Naive B cell (primary cell): ENCODE results near the gene OR2V1. TPM values are rescaled to one million over a fixed set of nuclear protein-coding genes. Genes with fewer than 3 reads are reported as not detected.
"Not testable (repeated sequence)": the region's sequence is repeated elsewhere in the genome, so short reads cannot be mapped to it uniquely, and the experiment has no call there.

Experiments
- ATAC-seq, 2 donors: fragments of 150-1000 bp; cut with Tn5 transposase; 2 replicates each; pipeline ENCODE4 v1.10.0; 2021; ENCODE audit warnings: low read depth in 2 of 2, mild to moderate bottlenecking in 2 of 2, moderate library complexity in 2 of 2
- DNase-seq: peaks from one replicate; pipeline ENCODE4 v3.0.0; 2022
- H3K27ac Mint-ChIP-seq, 6 donors: one replicate each; pipeline ENCODE4 v1.8.0; 2020 to 2022; ENCODE audit warnings: mild to moderate bottlenecking in 6 of 6, mixed read lengths in 6 of 6, moderate library complexity in 5 of 6, inconsistent platforms in 2 of 6
- H3K27me3 Mint-ChIP-seq, 3 donors: one replicate each; pipeline ENCODE4 v1.8.0; 2021 to 2022; ENCODE audit warnings: mixed read lengths in 3 of 3, mild to moderate bottlenecking in 1 of 3
- H3K36me3 Mint-ChIP-seq, 2 donors: one replicate each; pipeline ENCODE4 v1.8.0; 2020 to 2022; ENCODE audit warnings: mixed read lengths in 2 of 2, inconsistent platforms in 1 of 2, mild to moderate bottlenecking in 1 of 2
- H3K4me1 Mint-ChIP-seq, 3 donors: one replicate each; pipeline ENCODE4 v1.8.0; 2020 to 2022; ENCODE audit warnings: mixed read lengths in 3 of 3, inconsistent platforms in 1 of 3, mild to moderate bottlenecking in 1 of 3, moderate library complexity in 1 of 3
- H3K4me3 Mint-ChIP-seq, 8 donors: one replicate each; pipeline ENCODE4 v1.8.0; 2020 to 2022; ENCODE audit warnings: mild to moderate bottlenecking in 8 of 8, mixed read lengths in 8 of 8, moderate library complexity in 8 of 8, inconsistent platforms in 2 of 8
- H3K9me3 Mint-ChIP-seq, 7 donors: one replicate each; pipeline ENCODE4 v1.8.0; 2020 to 2022; ENCODE audit warnings: mixed read lengths in 7 of 7, mild to moderate bottlenecking in 5 of 7, inconsistent platforms in 2 of 7, moderate library complexity in 1 of 7
- polyA plus RNA-seq, 6 donors: library from polyadenylated mRNA; unstranded; fragments of 300-500 nt; fragmentation: Illumina TruSeq; gene quantifications; one replicate each; pipeline ENCODE4 v1.2.3, GENCODE V29; 2021; ENCODE audit warnings: low read depth in 6 of 6

OR2V1 gene
- polyA plus RNA-seq, 6 donors from 2014 or later, result not detected

DNA sequence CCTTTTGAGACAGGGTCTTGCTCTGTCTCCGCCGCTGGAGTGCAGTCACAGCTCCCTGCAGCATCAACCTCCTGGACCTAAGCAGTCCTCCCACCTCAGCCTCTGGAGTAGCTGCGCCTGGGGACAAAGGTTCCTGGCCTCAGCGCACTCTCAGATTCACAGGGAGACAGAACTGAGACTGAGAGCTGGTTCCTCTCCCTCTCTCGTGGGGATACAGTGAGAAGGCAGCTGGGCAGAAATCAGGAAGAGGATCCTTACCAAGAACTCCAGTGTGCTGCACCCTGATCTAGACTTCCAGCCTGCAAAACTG, 26.8 kb downstream of the OR2V1 start:
- H3K36me3 Mint-ChIP-seq, ATAC-seq, DNase-seq: not testable (repeated sequence)
- H3K27me3 Mint-ChIP-seq, result peaks cover 50 to 64% (median 63%) of the 10 kb centered on the region in 3 donors
- peak overlapping the region in 4 of 6 donors; percentile 19 to 94 (median 86) for H3K27ac Mint-ChIP-seq
- peaks cover 15 to 27% (median 20%) of the 10 kb centered on the region in 3 donors for H3K4me1 Mint-ChIP-seq
- H3K9me3 Mint-ChIP-seq, result peaks cover 0 to 13% (median 5%) of the 10 kb centered on the region in 7 donors
- peak overlapping the region; percentile 66 to 86 (median 76) for H3K4me3 Mint-ChIP-seq

DNA sequence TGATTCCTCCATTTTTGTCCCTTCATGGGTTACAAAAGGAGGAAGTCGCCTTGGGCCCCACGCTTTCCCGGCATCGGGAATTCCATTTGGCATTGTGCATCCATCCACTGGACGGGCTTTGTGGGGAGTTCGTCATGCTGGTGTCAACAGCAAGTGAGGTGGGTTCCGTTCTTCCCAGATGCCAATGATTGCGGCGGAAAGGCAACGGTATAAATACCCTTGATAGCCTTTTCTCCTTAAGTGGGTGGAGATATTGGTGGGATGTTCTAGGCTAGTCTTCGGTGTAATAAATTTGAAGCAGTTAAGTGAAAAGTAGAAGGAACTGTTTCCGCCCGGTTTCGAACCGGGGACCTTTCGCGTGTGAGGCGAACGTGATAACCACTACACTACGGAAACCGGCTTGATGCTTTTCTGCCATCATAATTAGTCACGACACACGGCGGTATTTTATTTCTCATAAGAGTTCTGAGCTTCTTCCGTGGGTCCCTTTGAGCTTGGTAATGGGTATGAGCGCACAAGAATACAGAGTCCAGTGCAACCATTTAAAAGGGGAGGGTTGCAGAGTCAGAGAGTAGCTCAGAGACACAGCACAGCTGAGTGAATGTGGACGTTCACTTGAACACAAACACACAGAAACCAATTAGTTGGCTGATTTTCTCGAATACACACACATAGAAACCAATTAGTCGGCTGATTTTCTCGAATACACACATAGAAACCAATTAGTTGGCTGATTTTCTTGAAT, 28.9 kb downstream of the OR2V1 start:
- peaks cover 0 to 13% (median 5%) of the 10 kb centered on the region in 7 donors for H3K9me3 Mint-ChIP-seq
- DNase-seq, H3K36me3 Mint-ChIP-seq, H3K4me3 Mint-ChIP-seq, H3K27ac Mint-ChIP-seq, ATAC-seq: not testable (repeated sequence)
- H3K27me3 Mint-ChIP-seq, result peaks cover 33 to 50% (median 44%) of the 10 kb centered on the region in 3 donors
- peaks cover 15 to 27% (median 20%) of the 10 kb centered on the region in 3 donors for H3K4me1 Mint-ChIP-seq

DNA sequence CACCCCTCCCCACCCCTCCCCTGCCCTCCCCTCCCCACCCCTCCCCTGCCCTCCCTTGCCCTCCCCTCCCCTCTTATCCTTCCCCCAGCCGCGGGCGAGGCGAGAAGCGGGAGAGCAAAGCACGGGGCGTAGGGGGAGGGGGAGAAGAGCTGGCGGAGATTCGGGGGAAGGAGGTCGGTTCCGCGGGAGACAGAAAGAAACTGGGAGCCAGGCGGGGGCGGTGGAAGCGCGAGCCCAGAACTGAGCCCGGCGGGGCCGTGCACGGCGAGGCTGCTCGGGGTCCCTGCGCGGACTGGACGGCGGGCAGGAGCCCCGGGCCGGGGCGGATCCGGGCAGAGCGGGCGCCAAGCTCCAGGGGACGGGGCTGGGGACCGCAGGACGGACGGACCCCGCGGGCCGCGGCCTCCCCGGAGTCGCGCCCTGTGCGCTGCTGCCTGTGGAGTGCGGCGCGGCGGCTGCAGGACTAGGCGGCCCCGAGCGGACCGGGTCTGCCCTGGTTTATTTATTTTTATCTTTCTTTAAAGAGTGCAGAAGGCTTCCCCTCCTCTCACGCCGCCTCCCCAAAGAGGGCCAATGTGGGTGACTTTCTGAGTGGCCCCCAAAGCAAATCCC, 29.8 kb downstream of the OR2V1 start:
- Mint-ChIP-seq H3K27me3 (peaks cover 32 to 43% (median 40%) of the 10 kb centered on the region in 3 donors), H3K4me1 (peaks cover 15 to 27% (median 20%) of the 10 kb centered on the region in 3 donors), H3K9me3 (peaks cover 0 to 13% (median 5%) of the 10 kb centered on the region in 7 donors)
- H3K27ac Mint-ChIP-seq, DNase-seq, H3K36me3 Mint-ChIP-seq, H3K4me3 Mint-ChIP-seq, ATAC-seq: not testable (repeated sequence)

DNA sequence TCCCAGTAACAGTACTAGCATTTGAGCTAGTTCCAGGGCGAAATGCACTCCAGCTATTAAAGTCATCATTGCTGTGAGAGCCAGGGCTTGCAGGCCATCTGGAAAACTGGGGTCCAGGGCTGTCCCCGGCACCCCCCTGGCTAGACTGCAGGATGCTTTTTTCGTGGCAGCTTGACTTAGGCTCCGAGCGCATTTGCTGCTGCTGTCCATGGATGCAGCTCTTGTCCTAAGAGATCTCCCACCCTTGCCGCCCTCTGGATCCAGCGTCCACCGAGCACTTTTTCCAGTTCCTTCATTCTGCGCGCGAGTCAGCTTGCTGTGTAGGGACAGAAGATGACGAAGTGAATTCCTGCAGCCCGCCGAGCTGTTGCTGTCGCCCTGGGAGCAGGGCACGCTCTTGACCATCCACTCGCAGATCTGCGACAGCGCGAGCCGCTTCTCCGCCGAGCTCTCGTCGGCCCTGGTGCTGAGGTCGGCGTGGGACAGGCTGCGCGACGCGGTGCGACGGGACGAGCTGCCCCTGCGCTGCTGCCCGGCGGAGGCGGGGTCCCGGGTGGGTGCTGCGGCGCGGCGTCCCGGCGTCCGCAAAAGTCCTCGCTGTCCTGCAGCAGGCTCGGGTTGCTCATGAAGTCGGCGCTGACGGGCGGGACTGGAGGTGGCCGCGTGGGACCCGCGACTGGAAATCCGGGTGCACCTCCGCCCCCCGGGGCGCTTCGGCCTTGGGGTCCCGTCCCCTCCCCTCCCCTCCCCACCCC, 30.7 kb downstream of the OR2V1 start:
- Mint-ChIP-seq H3K36me3 (peaks cover 0 to 7% of the 10 kb centered on the region in 2 donors), H3K9me3 (peaks cover 0 to 13% (median 4%) of the 10 kb centered on the region in 7 donors), H3K4me1 (peaks cover 10 to 19% (median 13%) of the 10 kb centered on the region in 3 donors), H3K27ac (peak overlapping the region in 4 of 6 donors; percentile 41 to 94 (median 74)), H3K4me3 (peak overlapping the region in 5 of 8 donors; percentile 12 to 65 (median 49)), H3K27me3 (peaks cover 24 to 34% (median 31%) of the 10 kb centered on the region in 3 donors)
- DNase-seq, result no peak
- ATAC-seq, result no peak

DNA sequence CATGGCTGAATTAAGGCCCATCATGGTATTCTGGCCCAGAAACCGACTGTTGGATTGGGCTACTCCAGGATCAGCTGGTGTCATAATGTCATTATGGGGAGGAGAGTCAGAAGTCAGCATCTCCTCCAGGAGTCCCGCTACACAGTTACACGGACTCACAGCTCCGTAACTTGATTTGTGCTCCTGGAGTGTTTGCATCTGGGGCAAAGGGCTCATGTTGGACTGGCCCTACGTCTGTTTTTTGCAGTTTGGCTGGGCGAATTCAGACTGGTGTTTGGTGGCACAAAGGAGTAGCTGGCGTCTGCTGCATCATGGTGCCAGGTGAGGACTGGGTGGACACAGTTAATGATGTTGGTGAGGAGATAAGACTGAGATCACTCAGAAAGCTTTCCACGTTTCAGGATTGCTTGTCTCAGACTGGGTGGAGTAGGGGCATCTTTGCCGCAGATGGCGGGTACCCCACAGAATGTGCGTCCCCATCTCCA, 31.3 kb downstream of the OR2V1 start:
- Mint-ChIP-seq H3K36me3 (peaks cover 0 to 7% of the 10 kb centered on the region in 2 donors), H3K4me1 (peaks cover 10 to 15% (median 12%) of the 10 kb centered on the region in 3 donors)

DNA sequence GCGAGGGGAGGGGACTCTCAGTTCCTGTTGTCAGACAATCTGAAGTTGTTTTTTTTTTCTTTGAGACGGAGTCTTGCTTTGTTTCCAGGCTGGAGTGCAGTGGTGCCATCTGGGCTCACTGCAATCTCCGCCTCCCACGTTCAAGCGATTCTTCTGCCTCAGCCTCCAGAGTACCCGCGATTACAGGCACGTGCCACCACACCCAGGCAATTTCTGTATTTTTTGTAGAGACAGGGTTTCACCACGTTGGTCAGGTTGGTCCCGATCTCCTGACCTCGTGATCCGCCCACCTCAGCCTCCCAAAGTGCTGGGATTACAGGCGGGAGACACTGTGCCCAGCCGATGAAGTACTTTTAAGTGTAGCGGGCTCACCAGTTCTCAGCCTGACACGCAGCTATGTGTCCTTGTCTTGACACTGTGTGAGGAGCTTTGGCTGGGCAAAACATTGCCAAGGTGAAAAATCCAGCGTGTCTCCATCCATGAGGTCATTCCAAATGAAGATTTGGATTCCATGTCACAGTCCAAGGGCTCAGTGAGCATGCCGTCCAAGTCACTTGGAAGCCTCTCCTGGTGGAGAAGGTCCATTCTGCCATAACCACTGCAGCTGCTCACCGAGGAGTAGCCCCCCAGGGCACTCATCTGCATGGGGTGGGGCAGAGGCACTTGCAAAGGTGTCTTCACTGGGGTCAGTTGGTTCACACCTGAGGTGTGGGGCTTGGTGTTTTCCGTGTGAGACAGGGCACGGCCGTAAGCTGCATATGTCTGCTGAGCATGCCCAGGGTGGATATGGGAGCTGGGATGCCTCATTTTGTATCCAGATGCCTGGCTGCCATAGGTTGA, 32.0 kb downstream of the OR2V1 start:
- Mint-ChIP-seq H3K4me1 (peaks cover 6 to 8% (median 6%) of the 10 kb centered on the region in 3 donors), H3K36me3 (peaks cover 0 to 2% of the 10 kb centered on the region in 2 donors), H3K4me3 (peak overlapping the region in 4 of 8 donors; percentile 15 to 67 (median 34)), H3K9me3 (peaks cover 0 to 8% (median 0%) of the 10 kb centered on the region in 7 donors), H3K27ac (peak overlapping the region in 3 of 6 donors; percentile 61 to 94 (median 80)), H3K27me3 (peaks cover 18 to 30% (median 23%) of the 10 kb centered on the region in 3 donors)
- ATAC-seq (no peak), DNase-seq (no peak)

More for the DNA sequence above, 31.3 kb downstream of the OR2V1 start:
- peaks cover 25 to 34% (median 27%) of the 10 kb centered on the region in 3 donors for H3K27me3 Mint-ChIP-seq
- ATAC-seq (no peak), DNase-seq (no peak)
- peak overlapping the region in 4 of 6 donors; percentile 41 to 94 (median 70) for H3K27ac Mint-ChIP-seq
- peaks cover 0 to 13% (median 3%) of the 10 kb centered on the region in 7 donors for H3K9me3 Mint-ChIP-seq
- H3K4me3 Mint-ChIP-seq, result peak overlapping the region in 3 of 8 donors; percentile 20 to 58 (median 49)

DNA sequence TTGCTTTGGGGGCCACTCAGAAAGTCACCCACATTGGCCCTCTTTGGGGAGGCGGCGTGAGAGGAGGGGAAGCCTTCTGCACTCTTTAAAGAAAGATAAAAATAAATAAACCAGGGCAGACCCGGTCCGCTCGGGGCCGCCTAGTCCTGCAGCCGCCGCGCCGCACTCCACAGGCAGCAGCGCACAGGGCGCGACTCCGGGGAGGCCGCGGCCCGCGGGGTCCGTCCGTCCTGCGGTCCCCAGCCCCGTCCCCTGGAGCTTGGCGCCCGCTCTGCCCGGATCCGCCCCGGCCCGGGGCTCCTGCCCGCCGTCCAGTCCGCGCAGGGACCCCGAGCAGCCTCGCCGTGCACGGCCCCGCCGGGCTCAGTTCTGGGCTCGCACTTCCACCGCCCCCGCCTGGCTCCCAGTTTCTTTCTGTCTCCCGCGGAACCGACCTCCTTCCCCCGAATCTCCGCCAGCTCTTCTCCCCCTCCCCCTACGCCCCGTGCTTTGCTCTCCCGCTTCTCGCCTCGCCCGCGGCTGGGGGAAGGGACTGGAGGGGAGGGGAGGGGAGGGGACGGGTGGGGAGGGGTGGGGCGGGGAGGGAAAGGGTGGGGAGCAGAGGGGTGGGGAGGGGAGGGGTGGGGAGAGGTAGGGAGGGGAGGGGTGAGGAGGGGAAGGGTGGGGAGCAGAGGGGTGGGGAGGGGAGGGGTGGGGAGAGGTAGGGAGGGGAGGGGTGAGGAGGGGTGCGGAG, 33.0 kb downstream of the OR2V1 start:
- not testable (repeated sequence) for H3K4me3 Mint-ChIP-seq, H3K9me3 Mint-ChIP-seq, DNase-seq, H3K27ac Mint-ChIP-seq, ATAC-seq, H3K4me1 Mint-ChIP-seq, H3K36me3 Mint-ChIP-seq
- H3K27me3 Mint-ChIP-seq, result peaks cover 23 to 37% (median 29%) of the 10 kb centered on the region in 3 donors

DNA sequence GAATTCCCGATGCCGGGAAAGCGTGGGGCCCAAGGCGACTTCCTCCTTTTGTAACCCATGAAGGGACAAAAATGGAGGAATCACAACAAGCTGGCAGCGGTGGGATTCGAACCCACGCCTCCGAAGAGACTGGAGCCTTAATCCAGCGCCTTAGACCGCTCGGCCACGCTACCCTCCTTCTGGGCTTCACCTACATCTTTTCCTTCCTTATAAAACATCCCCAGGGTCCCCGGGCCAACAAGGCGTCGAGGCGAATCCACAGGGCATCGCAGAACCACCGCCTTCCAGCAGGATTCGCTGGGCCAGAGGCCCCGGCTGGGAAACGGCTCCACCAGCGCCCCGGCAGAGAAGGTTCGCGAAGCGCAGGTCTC, 33.6 kb downstream of the OR2V1 start:
- not testable (repeated sequence) for H3K4me1 Mint-ChIP-seq, H3K36me3 Mint-ChIP-seq, H3K9me3 Mint-ChIP-seq, H3K27ac Mint-ChIP-seq, DNase-seq, ATAC-seq, H3K4me3 Mint-ChIP-seq
- peaks cover 28 to 42% (median 34%) of the 10 kb centered on the region in 3 donors for H3K27me3 Mint-ChIP-seq

DNA sequence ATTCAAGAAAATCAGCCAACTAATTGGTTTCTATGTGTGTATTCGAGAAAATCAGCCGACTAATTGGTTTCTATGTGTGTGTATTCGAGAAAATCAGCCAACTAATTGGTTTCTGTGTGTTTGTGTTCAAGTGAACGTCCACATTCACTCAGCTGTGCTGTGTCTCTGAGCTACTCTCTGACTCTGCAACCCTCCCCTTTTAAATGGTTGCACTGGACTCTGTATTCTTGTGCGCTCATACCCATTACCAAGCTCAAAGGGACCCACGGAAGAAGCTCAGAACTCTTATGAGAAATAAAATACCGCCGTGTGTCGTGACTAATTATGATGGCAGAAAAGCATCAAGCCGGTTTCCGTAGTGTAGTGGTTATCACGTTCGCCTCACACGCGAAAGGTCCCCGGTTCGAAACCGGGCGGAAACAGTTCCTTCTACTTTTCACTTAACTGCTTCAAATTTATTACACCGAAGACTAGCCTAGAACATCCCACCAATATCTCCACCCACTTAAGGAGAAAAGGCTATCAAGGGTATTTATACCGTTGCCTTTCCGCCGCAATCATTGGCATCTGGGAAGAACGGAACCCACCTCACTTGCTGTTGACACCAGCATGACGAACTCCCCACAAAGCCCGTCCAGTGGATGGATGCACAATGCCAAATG, 34.1 kb downstream of the OR2V1 start:
- H3K36me3 Mint-ChIP-seq, ATAC-seq: not testable (repeated sequence)

DNA sequence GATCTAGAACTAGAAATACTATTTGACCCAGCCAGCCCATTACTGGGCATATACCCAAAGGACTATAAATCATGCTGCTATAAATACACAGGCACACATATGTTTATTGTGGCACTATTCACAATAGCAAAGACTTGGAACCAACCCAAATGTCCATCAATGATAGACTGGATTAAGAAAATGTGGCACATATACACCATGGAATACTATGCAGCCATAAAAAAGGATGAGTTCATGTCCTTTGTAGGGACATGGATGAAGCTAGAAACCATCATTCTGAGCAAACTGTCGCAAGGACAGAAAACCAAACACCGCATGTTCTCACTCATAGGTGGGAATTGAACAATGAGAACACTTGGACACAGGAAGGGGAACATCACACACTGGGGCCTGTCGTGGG, 35.8 kb downstream of the OR2V1 start:
- peaks cover 29 to 44% (median 33%) of the 10 kb centered on the region in 3 donors for H3K27me3 Mint-ChIP-seq
- not testable (repeated sequence) for H3K4me3 Mint-ChIP-seq, H3K27ac Mint-ChIP-seq, DNase-seq, H3K9me3 Mint-ChIP-seq, ATAC-seq, H3K36me3 Mint-ChIP-seq, H3K4me1 Mint-ChIP-seq

More for the DNA sequence above, 34.1 kb downstream of the OR2V1 start:
- H3K4me3 Mint-ChIP-seq, H3K27ac Mint-ChIP-seq, H3K9me3 Mint-ChIP-seq, DNase-seq, H3K4me1 Mint-ChIP-seq: not testable (repeated sequence)
- peaks cover 33 to 47% (median 36%) of the 10 kb centered on the region in 3 donors for H3K27me3 Mint-ChIP-seq

DNA sequence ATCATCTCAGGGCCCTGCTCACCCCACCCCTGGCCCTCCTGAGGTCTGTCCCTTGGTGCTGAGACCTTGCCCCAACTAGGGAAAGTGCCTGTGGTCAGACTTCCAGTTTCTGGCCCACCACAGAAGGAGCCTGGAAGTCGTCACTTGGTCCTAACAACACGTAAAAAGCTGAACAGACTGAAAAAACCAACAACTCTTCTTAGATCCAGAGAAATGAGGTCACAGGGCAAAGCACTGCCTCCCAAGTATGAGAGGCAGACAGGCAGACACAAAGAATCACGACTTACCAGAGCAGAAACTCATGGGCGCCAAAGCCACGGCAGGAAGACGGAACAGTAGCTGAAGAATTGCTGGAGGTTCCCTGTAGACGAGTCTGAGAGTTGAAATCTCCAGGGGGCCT, 38.5 kb downstream of the OR2V1 start:
- peaks cover 19 to 31% (median 24%) of the 10 kb centered on the region in 3 donors for H3K27me3 Mint-ChIP-seq
- DNase-seq, result no peak

More for the DNA sequence above, 38.5 kb downstream of the OR2V1 start:
- Mint-ChIP-seq H3K27ac (no peak overlapping the region), H3K4me1 (no peaks in the 10 kb centered on the region), H3K9me3 (peaks cover 0 to 6% (median 0%) of the 10 kb centered on the region in 7 donors), H3K36me3 (no peaks in the 10 kb centered on the region), H3K4me3 (no peak overlapping the region)
- ATAC-seq, result no peak
